Duodenal mucosa (tissue), 2 donors: ENCODE results near the gene EMD.
"Not testable (repeated sequence)": the region's sequence is repeated elsewhere in the genome, so short reads cannot be mapped to it uniquely, and the experiment has no call there.

ENCODE experiments used
- H3K27ac ChIP-seq: one replicate; pipeline ENCODE4 v1.7.0; 2013; ENCODE audit warnings: low read depth, low read length
- H3K27me3 ChIP-seq, 2 donors: one replicate each; pipeline ENCODE4 v1.7.0; 2013; ENCODE audit warnings: low read length in 2 of 2, control low read depth in 1 of 2; ENCODE audit not compliant: insufficient read depth in 2 of 2, control insufficient read depth in 1 of 2
- H3K36me3 ChIP-seq, 2 donors: one replicate each; pipeline ENCODE4 v1.7.0; 2013; ENCODE audit warnings: low read length in 2 of 2, control low read depth in 1 of 2; ENCODE audit not compliant: insufficient read depth in 2 of 2, control insufficient read depth in 1 of 2
- H3K4me1 ChIP-seq, 2 donors: one replicate each; pipeline ENCODE4 v1.7.0; 2013; ENCODE audit warnings: low read length in 2 of 2, control low read depth in 1 of 2; ENCODE audit not compliant: insufficient read depth in 2 of 2, control insufficient read depth in 1 of 2
- H3K4me3 ChIP-seq, 2 donors: one replicate each; pipeline ENCODE4 v1.7.0; 2013; ENCODE audit warnings: low read length in 2 of 2, low read depth in 1 of 2
- H3K9ac ChIP-seq, 2 donors: one replicate each; pipeline ENCODE4 v1.7.0; 2013; ENCODE audit warnings: low read length in 2 of 2, low read depth in 1 of 2
- H3K9me3 ChIP-seq, 2 donors: one replicate each; pipeline ENCODE4 v1.7.0; 2013; ENCODE audit warnings: low read length in 2 of 2, control low read depth in 1 of 2; ENCODE audit not compliant: control insufficient read depth in 1 of 2

Gene EMD

DNA sequence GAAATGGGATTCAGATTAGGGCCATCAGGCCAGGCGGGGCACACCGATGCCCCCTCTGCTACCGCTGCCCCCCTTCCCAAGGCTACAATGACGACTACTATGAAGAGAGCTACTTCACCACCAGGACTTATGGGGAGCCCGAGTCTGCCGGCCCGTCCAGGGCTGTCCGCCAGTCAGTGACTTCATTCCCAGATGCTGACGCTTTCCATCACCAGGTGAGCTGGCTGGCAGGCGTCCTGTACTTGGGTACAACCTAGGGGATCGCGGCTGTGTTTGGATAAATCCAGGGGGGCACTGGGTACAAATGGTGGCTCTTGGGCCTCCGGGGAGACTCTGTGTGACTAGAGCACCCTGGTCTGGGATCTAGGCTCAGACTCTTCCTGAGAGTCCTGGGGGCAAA, 1.1 kb downstream of the EMD start:
- Histone ChIP-seq H3K9me3 (no peaks in the 10 kb centered on the region), H3K36me3 (no peaks in the 10 kb centered on the region), H3K4me3 (peak overlapping the region; percentile 68 to 69), H3K4me1 (peaks cover 5 to 17% of the 10 kb centered on the region in 2 donors), H3K27me3 (no peaks in the 10 kb centered on the region), H3K27ac (peak overlapping the region; percentile 93), H3K9ac (peak overlapping the region; percentile 85 to 86)

DNA sequence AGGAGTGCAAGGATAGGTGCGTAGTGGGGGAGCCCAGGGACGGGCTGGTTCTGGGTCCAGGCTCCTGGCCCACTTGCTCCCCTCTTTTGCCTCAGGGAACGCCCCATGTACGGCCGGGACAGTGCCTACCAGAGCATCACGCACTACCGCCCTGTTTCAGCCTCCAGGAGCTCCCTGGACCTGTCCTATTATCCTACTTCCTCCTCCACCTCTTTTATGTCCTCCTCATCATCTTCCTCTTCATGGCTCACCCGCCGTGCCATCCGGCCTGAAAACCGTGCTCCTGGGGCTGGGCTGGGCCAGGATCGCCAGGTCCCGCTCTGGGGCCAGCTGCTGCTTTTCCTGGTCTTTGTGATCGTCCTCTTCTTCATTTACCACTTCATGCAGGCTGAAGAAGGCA, 1.7 kb downstream of the EMD start:
- no peaks in the 10 kb centered on the region for H3K9me3 ChIP-seq
- no peak overlapping the region for H3K27ac ChIP-seq
- H3K27me3 ChIP-seq, result no peaks in the 10 kb centered on the region
- H3K4me1 ChIP-seq, result peaks cover 5 to 17% of the 10 kb centered on the region in 2 donors
- H3K36me3 ChIP-seq, result no peaks in the 10 kb centered on the region
- peak overlapping the region in 1 of 2 donors; percentile 69 for H3K4me3 ChIP-seq
- H3K9ac ChIP-seq, result peak overlapping the region in 1 of 2 donors; percentile 86

DNA sequence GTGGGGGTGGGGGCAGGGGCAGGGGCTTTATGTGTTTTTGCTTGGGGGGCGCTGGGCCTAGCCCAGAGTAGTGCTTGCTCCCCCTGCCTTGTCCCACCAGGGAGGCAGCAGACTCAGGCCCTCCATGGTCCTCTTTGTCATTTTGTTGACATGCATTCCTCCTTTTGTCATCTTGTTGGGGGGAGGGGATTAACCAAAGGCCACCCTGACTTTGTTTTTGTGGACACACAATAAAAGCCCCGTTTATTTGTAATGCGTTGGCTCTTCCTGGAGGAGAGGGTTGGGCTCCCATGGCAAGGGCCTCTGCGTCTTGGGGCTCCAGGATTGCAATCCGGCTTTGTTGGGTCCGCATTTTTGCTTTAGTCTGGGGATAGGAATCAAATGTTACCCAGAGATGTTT, 2.2 kb downstream of the EMD start:
- no peak overlapping the region for H3K4me3 ChIP-seq
- H3K4me1 ChIP-seq, result peaks cover 5 to 17% of the 10 kb centered on the region in 2 donors
- no peaks in the 10 kb centered on the region for H3K27me3 ChIP-seq
- H3K9me3 ChIP-seq, result no peaks in the 10 kb centered on the region
- H3K27ac ChIP-seq, result no peak overlapping the region
- no peaks in the 10 kb centered on the region for H3K36me3 ChIP-seq
- no peak overlapping the region for H3K9ac ChIP-seq

DNA sequence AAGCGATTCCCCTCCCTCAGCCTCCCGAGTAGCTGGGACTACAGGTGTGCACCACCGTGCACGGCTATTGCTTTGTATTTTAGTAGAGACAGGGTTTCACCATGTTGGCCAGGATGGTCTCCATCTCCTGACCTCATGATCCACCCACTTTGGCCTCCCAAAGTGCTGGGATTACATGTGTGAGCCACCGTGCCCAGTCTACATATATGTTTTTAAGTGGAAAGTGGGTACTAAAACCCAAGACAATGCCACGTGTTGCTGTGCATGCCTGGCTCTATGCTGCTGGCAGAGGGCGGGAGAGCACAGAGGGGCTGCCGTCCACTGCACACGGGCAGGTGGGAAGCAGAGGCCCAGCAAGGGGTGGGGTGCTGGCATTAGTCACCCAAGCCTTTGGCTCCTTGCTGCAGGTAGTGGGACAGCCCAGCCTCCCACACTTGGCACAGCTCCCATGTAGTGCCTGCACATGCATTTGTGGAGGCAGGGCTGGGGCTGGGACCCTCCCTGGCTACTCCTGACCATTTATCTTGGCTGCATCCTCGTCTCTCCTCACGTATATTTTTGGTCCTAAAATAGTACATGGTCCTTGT, 3.5 kb downstream of the EMD start:
- H3K9ac ChIP-seq, result no peak overlapping the region
- H3K27me3 ChIP-seq, result no peaks in the 10 kb centered on the region
- no peak overlapping the region for H3K4me3 ChIP-seq
- H3K27ac ChIP-seq, result no peak overlapping the region
- H3K4me1 ChIP-seq, result peaks cover 5 to 16% of the 10 kb centered on the region in 2 donors
- no peaks in the 10 kb centered on the region for H3K9me3 ChIP-seq
- H3K36me3 ChIP-seq, result no peaks in the 10 kb centered on the region

DNA sequence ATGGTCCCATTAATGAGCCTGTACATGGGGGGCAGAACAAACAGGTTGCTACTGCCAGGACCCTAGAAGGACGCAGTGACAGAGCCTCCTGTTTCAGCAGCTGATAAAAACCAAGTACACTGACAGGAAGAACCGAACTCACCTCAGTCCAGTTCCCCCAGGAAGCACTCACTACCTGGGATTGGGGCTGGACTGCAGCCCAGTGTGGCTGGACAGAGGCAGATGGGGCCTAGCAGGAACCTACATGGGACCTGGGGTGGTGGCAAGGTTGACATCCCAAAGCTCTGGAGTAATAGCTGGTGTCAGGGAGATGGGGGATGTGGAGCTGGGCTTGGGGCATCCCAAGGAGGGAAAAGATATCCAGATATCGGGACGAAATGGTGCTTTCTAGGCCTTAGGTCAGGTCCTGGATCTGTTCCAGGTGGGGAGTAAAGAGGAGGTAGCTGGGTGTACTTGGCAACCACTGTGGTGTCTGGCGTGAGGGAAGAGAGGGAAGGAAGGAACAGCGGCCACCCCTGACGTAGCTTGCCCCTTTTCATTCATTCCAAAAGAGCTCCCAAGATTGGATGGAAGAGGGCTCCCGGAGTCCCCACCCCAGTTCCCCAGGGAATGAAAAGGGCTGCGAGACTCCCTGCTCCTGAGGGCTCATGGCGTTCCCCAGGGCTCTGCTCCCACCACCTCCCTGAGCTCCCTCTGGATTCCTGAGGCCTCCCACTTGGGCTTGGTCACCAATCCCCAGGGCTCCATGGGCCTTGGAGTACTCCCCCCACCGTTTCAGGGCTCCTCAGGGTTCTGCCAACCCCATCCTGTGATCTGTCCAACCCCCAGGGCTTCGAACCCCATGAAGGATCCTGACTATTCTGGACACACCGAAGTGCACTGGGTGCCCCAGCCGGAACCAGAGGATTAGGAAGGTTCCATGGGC, 4.5 kb downstream of the EMD start:
- Histone ChIP-seq H3K9ac (no peak overlapping the region), H3K9me3 (no peaks in the 10 kb centered on the region), H3K4me1 (peaks cover 5 to 10% of the 10 kb centered on the region in 2 donors), H3K36me3 (no peaks in the 10 kb centered on the region), H3K27ac (no peak overlapping the region), H3K4me3 (no peak overlapping the region), H3K27me3 (no peaks in the 10 kb centered on the region)

DNA sequence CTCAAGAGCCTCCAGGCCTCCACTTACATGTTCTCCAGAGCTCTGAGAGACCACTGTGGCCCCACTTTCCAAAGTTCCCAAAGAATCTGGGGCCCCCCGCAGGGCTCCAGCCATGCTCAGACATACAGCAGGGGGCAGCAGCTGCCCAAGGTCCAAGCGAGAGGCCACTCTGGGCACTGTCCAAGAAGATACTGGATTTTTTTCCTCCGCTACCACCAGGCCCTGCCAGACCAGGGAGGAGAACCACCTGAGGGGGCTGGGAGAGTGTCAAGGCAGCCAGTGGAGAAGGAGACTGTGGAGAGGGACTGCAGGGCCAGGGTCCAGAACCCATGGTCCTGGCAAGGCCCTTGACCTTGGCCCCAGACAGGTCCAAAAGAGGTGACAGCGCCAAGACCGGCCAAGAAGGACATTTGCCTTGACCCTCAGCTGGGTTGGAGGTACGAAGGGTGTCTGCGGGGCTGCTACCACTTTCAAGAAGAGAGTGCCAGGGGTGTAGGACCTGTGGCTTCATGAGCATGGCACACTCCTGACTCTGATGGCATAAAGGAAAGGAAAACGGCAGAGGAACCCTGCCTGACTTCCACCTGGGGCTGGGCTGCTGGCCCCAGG, 5.3 kb downstream of the EMD start:
- Histone ChIP-seq H3K27ac (no peak overlapping the region), H3K4me3 (no peak overlapping the region), H3K4me1 (peaks cover 5 to 10% of the 10 kb centered on the region in 2 donors), H3K36me3 (no peaks in the 10 kb centered on the region), H3K27me3 (no peaks in the 10 kb centered on the region), H3K9ac (no peak overlapping the region), H3K9me3 (no peaks in the 10 kb centered on the region)

DNA sequence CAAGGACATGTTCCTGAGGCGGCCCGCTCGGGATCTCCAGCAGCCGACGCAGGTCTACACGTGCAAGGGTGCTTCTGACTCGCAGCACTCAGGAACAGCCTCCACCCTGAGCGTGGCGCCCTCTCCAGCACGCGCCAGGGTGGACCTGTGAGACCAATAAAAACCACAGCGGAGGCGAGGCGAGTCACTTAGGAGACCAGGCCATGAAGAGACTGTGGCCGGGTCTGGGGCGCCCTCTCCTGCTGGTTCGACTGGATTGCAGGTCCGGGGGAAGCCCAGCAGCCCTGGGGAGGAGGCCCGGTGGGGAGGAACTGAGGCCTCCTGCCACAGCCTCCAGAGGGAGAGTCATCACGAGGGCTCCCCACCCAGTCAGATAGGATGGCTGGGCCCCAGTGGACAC, 9.0 kb downstream of the EMD start:
- not testable (repeated sequence) for H3K4me1 ChIP-seq, H3K9ac ChIP-seq, H3K36me3 ChIP-seq, H3K4me3 ChIP-seq, H3K9me3 ChIP-seq, H3K27me3 ChIP-seq, H3K27ac ChIP-seq

DNA sequence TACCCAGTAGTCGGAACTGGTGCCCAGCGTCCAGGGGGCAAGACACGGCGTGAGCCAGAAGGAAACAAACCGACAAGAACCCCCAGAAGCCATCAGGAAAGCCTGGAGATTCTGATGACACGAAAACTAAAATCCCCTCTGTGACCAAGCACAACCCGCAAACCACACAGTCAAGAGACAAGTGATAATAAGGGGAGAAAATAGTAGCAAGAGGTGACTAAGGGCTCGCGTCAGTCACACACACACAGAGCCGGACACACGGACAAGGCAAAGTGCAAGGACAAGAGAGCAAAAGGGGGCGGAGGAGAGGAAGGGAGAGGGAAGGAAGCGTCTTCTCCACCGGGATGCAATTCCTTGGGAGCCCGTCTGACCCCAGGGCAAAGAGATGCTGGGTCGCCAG, 9.6 kb downstream of the EMD start:
- not testable (repeated sequence) for H3K9ac ChIP-seq, H3K4me3 ChIP-seq, H3K4me1 ChIP-seq, H3K9me3 ChIP-seq, H3K36me3 ChIP-seq, H3K27ac ChIP-seq, H3K27me3 ChIP-seq

DNA sequence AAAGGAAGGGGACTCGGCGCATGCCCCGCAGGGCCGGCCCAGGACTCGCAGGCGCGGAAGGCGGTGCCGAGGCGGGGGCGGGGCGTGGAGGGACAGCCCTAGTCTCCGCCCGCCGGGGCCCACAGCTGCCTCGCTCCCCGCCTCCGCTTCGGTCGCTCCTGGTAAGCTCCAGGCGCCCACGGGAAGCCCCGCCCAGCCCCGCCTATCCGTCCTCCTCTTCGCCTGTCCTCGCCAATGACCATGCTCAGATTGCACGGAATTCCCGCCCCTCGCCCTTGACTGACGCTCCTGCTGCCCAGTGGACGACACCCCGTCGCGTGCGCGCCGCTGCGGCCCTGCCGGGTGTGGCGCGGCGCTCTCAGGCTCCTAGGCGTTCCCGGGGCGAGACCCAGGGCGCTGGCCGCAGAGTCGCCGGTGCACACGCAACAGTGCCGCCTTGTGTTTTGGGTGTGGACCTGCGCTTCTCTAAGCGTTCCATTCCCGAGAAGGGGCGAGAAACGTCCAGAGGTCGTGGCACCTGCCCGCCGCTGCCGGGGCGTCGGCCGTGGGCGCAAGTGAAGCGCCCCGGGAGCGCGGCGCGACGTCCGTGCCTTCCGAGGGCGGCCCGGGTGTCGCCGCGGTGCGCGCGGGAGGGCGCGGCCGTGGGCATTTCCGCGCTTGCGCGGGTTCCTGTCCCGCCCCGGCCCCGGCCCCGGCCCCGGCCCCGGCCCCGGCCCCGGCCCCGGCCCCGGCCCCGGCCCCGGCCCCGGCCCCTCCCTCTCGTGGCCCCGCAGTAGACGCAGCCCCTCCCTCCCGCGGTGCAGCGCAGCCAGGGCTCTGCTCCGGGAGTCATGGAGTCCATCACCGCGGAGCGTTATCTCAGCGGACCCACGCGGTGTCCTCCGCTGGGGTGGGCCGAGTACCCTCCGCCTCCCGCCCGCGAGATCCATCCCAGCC, 11.0 kb downstream of the EMD start:
- H3K27ac ChIP-seq, result peak overlapping the region; percentile 62
- not testable (repeated sequence) for H3K9ac ChIP-seq, H3K9me3 ChIP-seq, H3K4me1 ChIP-seq, H3K27me3 ChIP-seq, H3K4me3 ChIP-seq, H3K36me3 ChIP-seq
